LoVo (cell line): ENCODE results near the gene ABCC10.
A peak's percentile ranks its signal among the peaks of the same experiment; 100 is the strongest.
"Not testable (repeated sequence)": the region's sequence is repeated elsewhere in the genome, so short reads cannot be mapped to it uniquely, and the experiment has no call there.

Experiments used
- DNase-seq: peaks from one replicate; pipeline ENCODE4 v3.0.0-alpha.2; 2016; ENCODE audit warnings: low spot score

ABCC10 gene

GRCh38 chr6:43427406-43428111 lies at the start of gene ABCC10:
ABCC10 (plus strand) TSS chr6:43427541; CDS start chr6:43427979, 438 bp downstream.
- DNase-seq: peak; percentile 95

DNA sequence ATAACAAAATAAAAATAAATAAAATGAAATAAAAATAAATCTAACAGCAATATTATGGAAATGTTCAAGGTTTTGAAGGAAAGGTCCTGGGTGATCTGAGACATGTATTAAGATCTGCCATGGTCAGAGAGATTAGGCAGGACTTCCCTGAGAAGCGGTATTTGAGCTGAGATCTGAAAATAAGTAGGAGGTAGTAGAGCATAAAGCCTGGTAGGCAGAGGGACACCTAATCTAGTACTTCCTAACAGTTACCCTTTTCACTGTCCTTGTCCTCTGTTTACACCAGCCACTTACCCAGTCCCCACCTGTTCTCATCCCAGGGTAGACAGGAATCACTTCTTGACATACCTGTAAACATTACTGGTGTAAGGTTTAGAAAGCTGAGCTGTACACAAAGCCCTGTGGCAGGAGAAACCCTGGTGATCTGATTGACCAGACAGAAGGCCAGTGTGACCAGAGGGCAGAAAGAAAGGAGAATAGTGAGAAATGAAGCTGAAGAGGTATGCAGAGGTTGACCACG lies 49.6 kb upstream of the ABCC10 start:
- no peak for DNase-seq

DNA sequence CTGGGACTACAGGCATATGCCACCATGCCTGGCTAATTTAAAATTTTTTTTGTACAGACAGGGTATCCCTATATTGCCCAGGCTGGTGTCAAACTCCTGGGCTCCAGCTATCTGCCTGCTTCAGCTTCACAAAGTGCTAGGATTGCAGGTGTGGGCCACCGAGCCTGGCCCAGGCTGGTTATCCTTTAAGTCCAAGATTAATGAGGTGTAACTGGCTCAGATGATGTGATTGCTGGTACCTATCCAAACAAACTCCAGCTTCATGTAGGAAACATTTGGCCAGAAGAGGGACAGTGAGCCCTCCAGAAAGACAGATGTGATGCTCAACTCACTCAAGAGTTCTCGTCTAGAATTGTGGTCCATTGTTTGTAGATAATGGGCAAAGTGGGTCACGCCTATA lies 48.7 kb upstream of the ABCC10 start:
- no peak for DNase-seq

- not testable (repeated sequence) for DNase-seq
These were observed 46.5 kb upstream of the ABCC10 start for GRCh38 chr6:43380858-43381257.

GRCh38 chr6:43383021-43383667 lies 44.2 kb upstream of the ABCC10 start:
- DNase-seq: no peak

GRCh38 chr6:43386492-43386891 lies 40.8 kb upstream of the ABCC10 start:
- DNase-seq: peak; percentile 34

DNA sequence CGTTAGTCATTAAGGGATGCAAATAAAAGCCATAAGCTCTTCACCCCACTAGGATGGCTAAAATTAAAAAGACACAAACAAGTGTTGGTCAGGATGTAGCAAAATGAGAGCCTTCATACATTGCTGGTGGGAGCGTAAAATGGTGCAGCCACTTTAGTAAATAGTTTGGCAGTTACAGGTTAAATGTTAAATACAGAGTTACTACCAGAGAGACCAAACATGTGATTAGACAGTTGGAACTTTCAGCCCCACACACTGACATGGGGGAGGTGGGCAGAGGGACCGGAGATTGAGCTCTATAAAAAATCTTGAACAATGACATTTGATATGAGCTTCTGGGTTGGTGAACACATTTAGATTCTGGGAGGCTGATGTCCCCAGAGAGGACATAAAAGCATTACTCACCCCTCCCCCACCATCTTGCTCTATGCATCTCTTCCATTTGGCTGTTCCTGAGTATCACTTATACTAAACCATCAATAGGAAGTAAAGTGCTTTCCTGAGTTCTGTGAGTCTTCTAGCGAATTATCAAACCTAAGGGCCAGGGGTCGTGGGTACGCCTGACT lies 37.5 kb upstream of the ABCC10 start:
- no peak for DNase-seq

DNA sequence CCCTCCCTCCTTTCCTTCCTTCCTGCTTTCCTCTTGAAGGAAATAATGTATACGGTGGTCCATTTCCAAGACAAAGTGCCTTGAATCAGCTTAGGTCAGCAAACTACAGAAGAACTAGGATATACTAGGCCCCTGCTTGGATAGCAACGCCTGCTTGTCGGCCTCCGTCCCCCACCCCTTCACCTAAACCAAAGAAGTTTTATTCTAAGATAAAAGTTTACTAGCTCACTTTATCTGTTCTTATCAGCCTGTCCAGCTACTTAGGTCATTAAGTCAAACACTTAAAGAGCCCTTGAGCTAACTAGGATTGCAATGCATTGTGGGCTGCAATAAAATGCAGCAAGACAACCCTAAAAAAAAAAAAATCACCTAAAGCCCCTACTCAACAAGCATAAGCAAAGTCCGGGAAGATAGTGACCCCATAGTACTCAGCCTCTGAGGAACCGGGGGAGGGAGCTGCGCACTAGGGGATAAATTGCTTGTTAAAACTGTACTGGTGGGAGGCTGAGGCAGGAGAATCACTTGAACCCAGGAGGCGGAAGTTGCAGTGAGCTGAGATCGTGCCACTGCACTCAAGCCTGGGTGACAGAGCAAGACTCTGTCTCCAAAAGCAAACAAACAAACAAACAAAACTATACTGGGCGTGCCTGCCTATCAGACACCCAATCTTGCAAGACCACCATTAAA lies 36.4 kb upstream of the ABCC10 start:
- DNase-seq: not testable (repeated sequence)

DNA sequence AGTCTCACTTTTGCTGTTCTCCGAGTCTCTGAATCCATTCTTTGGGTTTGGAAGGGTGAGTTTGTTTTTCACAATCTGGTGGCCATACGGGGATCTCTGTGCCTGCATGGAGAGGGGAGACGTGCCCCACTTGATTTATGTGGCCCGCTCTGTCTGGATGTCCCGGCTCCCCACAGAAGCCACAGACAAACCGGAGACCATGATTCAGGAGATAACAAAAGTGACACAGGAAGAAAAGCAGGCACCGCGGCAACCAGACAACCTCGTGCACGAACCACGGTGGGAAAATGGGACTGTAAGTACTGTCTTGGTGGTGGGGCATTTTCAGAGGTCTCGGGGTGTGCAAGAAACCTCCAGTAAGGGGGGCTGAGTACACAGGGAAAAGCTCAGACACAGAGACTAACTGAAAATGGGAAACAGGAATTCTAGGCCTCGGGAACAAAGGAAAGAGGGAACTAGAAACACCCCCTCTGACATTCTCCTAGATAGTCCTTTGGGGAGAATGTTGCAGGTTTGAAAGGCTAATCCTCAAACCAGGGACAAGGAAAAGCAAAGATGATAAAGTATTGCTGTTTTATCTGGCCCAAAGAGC lies 35.8 kb upstream of the ABCC10 start:
- no peak for DNase-seq

GRCh38 chr6:43393133-43393532 lies 34.2 kb upstream of the ABCC10 start:
- not testable (repeated sequence) for DNase-seq

DNA sequence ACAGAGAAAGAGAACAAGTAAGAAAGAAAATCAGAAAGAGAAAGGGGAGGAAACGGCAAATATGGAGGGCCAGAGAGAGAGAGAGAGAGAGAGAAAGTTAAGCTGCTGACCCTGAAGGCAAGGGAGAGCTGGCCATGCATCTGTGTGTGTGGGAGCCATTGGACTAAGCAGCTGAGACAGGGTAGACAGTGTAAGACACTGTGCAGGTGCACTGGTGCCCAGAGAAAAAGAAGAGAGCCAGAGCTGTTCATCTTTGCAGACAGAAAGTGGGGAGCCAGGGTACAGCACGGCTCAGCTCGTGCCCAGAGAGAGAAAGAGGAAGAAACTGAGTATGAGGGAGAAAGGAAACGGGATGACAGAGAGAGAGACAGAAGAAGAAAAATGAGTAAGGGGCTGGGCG lies 33.7 kb upstream of the ABCC10 start:
- no peak for DNase-seq

DNA sequence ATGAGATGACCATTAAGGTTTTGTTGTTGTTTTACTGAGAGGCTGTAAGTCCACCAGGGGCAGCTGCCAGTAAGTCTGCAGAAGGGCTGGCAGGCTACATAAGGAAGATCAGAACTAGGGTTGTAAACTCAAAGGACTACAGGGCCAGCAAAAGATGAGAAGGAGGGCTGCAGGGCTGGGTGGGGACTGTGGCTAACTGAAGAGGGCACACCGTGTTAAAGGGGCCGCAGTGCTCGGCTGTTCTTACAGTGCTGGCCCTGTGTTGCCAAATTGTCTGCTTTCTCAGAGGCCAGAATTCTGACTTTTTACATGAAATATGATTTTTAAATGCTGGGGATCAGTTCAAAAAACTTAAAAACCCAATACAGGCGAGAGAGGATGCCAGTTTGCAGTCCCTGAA lies 32.4 kb upstream of the ABCC10 start:
- no peak for DNase-seq

DNA sequence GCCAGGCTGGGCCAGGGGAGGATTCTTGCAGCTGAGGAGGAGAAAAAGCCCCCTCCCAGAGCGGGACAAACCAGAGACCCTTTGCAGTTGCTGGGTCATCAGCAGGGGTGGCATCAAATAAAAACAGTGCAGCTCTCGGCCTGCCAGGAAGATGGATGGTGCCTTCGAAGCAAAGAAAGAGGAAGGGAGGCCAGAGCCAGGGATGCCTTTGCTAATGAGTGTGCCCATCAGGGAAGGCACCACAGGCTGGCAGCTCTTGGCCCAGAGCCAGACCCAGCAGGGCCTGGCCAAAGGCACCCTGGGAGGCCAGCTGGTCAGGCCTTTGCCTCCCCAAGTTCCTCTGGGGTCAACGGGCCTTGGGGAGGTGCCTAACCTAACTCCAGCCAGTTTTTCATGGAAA lies 31.6 kb upstream of the ABCC10 start:
- DNase-seq: no peak

GRCh38 chr6:43396408-43397149 lies 30.8 kb upstream of the ABCC10 start:
- DNase-seq: no peak

DNA sequence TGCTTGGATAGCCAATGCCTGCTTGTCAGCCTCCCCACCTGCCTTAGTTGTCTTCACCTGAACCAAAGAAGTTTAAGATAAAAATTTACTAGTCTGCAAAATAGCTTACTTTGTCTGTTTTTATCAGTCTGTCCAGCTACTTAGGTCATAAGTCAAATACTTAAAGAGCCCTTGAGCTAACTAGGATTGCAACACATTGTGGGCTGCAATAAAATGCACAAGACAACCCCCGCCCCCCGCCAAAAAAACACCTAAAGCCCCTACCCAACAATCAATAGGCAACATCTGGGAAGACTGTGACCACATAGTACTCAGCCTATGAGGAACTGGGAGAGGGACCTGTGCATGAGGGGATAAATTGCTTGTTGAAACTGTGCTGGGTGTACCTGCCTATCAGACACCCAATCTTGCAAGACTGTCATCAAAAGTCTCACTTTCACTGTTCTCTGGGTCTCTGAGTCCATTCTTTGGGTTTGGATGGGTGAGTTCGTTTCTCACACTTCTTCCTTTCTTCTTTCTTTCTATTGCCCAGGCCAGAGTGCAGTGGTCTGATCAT lies 27.3 kb upstream of the ABCC10 start:
- DNase-seq: no peak

DNA sequence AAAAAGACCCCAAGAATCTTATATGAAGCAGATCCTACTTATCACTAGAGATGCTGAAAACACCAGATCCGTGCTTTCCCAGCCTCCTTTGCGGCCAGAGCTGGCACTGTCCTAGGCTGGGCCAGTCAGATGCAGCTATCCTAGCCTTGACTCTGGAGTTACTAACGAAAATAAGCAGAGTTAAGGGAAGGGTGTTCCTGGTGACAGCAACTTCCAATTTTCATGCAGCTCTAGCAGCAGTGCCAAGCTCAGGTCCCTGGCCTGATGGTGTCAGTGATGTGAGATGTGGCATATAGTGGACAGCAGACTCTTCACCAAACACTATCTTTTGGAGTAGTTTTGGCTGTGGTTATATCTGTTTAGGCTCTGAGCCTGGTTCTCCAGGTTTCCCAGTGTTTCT lies 25.6 kb upstream of the ABCC10 start:
- no peak for DNase-seq

DNA sequence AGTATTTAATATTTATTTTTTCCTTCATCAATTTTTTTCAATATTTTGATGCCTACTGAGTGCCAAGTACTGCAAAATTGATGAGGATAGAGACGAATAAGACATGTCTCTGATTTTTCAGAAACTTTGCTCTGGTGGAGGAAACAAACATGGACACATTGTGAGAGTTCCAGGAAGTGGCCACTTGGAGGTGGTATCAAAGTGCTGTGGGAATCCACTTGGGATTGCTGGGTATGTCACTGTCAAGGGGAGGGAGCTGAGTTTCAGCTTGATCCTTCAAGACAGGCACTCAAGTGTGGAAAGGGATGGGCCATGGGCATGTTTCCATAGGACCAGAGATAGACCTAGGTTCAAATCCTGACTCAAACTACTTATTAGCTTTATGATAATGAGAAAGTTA lies 24.5 kb upstream of the ABCC10 start:
- no peak for DNase-seq

- no peak for DNase-seq
These were observed 22.0 kb upstream of the ABCC10 start for GRCh38 chr6:43405354-43405753.

DNA sequence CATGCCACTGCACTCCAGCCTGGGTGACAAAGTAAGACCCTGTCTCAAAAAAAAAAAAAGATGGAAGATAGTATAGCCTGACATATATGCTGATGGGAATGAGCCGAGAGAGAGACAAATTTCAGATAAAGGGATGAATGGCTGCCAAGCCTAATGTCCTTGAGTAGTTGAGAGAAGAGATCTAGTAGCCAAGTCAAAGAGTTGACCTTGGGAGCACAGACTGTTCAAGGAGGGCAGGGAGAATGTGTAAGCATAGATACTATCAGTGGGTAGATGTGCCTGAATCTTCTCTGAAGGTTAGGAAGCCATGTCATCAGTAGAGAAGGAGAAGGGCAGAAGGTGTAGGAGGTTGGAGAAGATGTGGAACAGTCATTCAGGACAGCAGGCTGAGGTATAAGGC lies 20.0 kb upstream of the ABCC10 start:
- DNase-seq: no peak

DNA sequence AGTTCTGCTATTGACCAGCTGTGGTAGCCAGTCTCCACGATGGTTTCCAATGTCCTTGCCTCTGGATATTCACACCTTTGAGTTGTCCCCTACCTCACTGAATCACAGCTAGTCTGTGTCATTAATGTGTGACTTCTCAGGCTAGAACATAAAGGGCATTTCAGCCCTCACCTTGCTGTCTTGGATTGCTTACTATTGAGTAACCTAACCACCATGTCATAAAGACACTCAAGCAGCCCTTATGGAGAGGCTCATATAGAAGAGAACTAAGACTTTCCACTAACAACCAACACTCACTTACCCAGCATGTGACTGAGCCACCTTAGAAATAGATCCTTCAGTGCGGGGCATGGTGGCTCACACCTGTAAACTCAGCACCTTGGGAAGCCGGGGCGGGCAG lies 19.1 kb upstream of the ABCC10 start:
- DNase-seq: no peak

- not testable (repeated sequence) for DNase-seq
These were observed 16.6 kb upstream of the ABCC10 start for GRCh38 chr6:43410776-43411175.
